GM12801 (cell line): ENCODE results near the gene CHTF18.

Source experiments
- CTCF ChIP-seq: IDR thresholded peaks from one replicate; pipeline ENCODE4 v1.5.1; 2011; ENCODE audit warnings: control low read depth; ENCODE audit not compliant: insufficient read length; ENCODE audit errors: extremely low read depth

CHTF18 gene

GRCh38 chr16:787321-787966, 976 bp upstream of the CHTF18 start:
- TF ChIP-seq CTCF = no peak

- TF ChIP-seq CTCF = no peak
Measured at GRCh38 chr16:787978-788398, 432 bp upstream of the CHTF18 start, which contains the start of gene RPUSD1. RPUSD1 (minus strand) TSS chr16:788381; CDS start chr16:787737, 644 bp downstream.

- no peak for TF ChIP-seq CTCF
Measured at GRCh38 chr16:789191-789850, 901 bp downstream of the CHTF18 start.

GRCh38 chr16:790086-790485, 1.7 kb downstream of the CHTF18 start:
- no peak for TF ChIP-seq CTCF

- TF ChIP-seq CTCF = no peak
Measured at GRCh38 chr16:791131-791530, 2.7 kb downstream of the CHTF18 start.

GRCh38 chr16:792221-792995, 4.0 kb downstream of the CHTF18 start:
- TF ChIP-seq CTCF = no peak

- no peak for TF ChIP-seq CTCF
Measured at GRCh38 chr16:793414-793813, 5.0 kb downstream of the CHTF18 start.
